Activated CD4-positive, alpha-beta T cell treated with anti-CD3 and anti-CD28 coated beads for 4 hours (primary cell): ENCODE results near the gene OPHN1.

Source experiments
- DNase-seq, 2 donors: peaks; one replicate each; pipeline ENCODE4 v3.0.0-alpha.2; 2020

The OPHN1 gene

GRCh38 chrX:68048774-68049173 is 384.5 kb downstream of the OPHN1 start:
- DNase-seq: no peak

DNA sequence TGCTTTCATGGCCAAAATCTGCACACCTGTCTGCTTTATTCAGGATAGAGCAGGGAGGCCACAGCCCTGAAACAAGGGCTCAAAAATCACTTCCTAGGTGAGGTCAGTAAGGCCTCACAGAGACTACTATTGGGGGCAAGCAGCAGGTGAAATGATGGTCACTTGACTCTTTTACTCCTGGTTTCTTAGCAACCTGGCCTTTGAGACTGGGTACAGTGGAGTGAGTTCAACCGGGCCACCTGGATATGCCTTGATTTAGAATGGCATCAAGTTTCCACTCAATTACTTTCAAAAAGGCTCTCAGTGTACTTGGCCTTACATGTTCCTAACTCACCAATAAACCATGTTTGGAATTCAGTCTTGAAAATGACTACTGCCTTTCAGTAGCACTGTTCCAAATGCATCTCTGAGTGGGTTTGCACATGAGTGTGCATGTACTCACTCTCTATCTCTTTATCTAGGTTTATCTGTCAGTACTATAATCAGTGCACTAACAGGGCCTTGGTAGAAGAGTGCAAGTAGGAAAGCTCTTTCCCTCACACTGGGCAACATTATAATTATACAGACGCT is 388.2 kb downstream of the OPHN1 start:
- no peak for DNase-seq

DNA sequence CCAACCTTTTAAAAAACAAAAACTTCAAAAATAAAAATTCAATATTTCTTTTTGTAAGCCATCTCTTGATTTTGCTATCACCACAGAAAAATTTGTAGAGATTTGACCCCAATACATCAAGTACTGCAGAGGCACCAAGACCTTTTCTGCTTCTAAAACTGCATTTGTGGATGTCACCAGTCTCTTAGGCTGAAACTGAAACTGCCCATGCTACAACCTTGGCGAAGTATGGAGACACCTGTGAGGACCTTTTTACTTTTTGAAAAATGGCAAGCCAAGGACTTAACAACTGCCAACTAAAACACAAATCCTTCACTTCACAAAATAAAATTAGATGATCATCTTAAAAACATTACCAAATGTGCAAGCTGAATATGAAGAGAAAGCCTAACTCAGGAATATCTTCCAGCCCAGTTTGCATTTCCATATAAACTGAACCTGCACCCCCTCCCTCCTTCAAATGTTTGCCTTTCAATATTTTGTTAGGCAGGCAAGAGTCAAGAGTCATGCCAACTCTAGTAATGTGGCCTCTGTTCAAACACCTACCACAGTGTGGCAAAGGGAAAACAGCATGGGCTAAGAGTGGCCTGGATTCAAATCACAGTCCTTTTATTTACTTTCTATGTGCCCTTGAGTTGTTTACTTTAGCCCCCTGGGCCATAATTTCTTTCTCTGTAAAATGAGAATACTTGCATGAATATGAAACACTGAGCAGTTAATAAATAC is 389.4 kb downstream of the OPHN1 start:
- no peak for DNase-seq

- no peak for DNase-seq
These were observed 392.2 kb downstream of the OPHN1 start for GRCh38 chrX:68041110-68041509.

DNA sequence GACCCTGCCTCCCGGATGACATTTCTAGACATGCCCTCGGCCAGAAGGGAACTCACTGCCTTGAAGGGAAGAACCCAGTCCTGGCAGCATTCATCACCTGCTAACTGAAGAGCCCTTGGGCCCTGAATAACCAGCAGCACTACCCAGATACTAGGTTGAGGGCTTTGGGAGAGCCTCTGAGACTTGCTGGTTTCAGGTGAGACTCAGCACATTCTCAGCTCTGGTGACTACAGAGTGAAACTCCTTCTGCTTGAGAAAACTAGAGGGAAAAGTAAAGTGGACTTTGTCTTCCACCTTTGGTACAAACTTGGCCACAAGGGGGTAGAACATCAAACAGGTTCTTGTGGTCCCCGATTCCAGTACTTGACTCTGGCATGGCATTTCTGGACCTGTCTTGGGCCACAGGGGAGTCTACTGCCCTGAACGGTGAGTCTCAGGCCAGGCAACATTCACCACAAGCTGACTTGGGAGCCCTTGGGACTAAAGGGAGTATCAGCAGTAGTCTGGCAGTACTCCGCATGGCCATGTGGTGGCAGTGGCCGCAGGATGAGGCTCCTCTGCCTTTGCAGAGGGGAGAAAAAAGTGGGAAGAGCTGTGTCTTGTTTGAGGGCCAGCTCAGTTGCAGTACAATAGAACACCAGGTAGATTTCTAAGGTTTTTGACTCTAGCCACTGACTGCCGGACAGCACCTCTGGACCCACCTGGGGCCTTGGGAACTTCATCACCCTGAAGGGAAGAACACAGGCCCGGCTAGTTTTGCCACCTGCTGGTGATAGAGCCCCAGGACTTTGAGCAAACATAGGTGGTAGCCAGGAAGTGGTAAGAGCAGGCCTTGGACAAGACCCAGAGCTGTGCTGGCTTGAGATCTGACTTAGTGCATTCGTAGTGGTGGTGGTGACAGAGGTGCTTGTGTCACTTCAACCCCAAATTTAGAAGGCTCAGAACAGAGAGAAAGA is 414.8 kb downstream of the OPHN1 start:
- no peak for DNase-seq

- no peak for DNase-seq
These were observed 434.8 kb downstream of the OPHN1 start for GRCh38 chrX:67998540-67998939.
